HG02885 (cell line): Measurements from ENCODE around the gene CETN2.
"Not testable (repeated sequence)": the region's sequence is repeated elsewhere in the genome, so short reads cannot be mapped to it uniquely, and the experiment has no call there.

Experiments used
- ATAC-seq: cut with Tn5 transposase; IDR thresholded peaks from one replicate; pipeline ENCODE4 v1.9.1; 2021; ENCODE audit warnings: mild to moderate bottlenecking; ENCODE audit not compliant: unreplicated experiment, poor library complexity

The CETN2 gene

DNA sequence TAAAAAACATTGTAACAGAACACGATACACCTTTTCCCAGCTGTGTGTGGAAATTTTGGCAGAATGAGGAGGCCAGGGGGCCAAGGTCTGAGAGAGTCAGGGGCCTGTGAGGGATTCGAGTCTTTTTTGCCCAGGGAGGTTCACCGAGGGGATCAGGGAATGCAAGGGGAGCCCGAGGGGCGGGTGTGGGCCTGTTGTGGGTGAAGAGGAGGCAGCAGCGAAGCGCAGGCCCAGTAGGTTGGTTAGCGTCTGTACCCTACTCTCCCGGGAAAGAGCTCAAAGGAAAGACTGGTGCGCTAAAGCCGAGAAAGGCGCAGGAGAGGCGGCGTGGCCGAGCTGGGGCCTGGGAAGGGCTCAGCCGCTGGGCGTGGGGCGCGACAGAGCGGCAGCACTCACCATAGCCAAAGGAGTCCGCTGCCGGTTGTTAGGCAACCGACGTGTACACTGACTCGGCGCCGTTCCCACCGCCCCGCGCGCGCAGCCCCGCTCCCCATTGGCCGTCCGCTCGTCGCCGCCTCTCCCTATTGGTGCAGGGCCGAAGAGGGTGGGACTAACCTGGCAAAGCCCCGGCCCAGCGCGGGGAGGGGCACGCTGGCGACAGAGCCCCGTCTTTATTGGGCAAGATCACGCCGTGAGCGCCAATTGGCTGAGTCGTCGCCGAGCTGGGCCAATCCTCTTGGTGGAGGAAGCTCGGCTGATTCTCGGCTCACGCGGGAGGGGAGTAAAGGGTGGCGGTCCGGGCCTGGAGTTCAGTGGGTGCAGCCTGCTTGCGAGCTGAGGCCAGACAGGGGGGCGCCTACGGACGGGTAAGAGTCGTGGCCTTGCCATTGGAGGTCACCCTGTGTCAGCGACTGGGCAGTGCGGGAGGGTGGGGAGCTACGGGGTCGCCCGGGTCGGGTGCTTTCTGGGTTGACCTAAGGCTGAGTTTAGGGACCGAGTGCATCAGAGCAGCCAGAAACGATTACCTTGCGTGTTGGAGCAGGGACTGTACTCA, at the start of gene CETN2, which contains the start of gene NSDHL:
Gene CETN2 (minus strand): TSS at position 446 of the 994 bp plus-strand sequence. CDS start 47 bp downstream, at position 399.
Gene NSDHL (plus strand): TSS at position 752 of the 994 bp plus-strand sequence. CDS start 15,262 bp downstream, outside the sequence.
- peak; percentile 98 for ATAC-seq

DNA sequence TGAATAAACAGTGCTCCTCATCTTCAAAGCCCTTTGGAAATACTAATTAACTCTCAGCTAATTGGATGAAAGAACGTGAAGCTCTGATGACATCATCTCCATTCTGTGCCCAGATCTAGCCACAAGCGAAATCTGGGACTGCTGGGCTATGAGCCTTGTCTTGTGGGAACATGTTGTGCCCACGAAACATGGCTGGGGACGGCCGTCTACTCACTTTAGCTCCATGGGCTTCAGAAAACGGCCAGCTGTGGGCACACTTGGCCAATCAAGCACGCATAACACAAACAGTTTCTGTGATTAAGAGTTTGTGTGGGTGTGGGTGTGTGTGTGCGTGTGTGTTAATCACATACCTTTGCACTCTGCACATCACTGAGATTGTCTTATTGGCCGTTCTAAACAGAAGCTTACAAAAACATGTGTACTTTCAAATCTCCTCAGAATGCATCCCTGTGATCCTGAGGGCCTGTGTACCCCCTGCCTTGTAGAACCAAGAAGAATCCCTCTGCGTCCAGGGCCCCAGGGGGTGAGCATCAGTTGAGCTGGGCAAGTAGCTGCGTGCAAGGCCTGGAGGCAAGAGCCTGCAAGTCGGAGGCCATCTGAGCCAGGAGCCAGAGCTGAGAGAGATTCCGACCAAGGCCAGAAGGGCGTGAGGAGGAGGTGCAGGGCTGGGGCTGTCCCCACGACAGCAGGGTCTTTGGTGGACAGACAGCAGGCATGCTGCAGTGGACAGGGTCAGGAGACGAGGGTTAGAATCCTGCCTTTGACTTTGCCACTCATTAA, 48.6 kb upstream of the CETN2 start:
- ATAC-seq, result no peak

DNA sequence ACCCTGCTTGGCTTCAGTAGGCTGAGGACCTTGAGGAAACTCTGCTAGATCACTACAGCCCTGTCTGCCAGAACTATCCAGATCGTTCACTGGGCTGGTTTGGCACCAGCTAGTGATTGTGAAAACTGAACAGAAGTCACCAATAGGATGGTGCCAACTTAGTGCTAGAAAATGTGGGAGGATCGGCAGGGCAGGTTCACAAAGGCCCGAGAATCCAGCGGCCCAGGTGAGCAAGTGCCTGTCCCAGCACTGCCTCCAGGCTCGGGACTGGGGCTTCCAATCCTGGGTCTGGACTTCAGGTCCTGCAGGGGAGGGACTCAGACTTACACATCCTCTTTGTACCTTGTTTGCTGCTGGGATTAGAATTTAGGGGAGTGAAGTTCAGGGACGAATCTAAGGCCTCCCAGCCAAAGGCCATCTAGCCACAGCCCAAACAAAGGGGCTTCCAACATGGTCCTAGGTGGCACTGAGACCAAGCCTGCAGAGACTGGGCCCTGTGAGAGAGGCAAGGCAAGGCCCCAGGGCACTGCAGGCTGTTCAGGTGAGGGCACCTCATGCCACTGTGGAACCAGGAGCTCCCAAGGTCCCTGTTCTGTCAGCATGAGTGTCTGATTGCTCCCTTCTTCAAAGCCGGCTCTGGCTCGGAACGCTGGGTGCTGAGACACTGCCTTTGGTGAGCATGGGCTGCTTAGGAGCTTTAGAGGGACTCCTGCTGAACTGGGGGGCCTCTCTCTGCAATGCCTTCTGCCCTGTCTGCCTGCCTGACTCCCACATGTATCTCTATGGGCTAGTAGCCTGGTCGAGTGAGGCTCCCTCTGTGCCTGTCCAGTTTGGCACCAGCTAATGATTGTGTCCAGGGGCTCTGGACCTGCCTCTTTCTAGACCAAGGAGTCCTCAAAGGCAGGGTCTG, 46.6 kb upstream of the CETN2 start:
- no peak for ATAC-seq

DNA sequence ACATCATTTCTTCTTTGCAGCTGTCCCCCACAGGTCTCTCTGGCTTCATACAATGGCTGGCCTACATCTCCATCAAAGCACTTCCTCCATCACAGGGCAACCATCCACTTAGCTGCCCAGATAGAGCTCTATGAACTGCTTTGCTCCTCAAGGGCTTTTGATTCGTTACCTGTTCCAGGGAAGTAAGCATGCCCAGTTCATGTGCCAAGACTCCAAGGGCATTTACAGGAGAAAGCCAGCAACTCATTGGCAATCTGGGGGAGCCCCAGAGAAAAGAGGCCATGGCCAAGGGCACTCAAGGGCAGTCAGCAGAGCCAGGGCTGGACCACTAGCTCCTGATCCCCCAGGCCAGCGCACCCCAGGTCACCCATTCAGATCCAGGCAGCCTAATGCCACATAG, 42.8 kb upstream of the CETN2 start:
- no peak for ATAC-seq

DNA sequence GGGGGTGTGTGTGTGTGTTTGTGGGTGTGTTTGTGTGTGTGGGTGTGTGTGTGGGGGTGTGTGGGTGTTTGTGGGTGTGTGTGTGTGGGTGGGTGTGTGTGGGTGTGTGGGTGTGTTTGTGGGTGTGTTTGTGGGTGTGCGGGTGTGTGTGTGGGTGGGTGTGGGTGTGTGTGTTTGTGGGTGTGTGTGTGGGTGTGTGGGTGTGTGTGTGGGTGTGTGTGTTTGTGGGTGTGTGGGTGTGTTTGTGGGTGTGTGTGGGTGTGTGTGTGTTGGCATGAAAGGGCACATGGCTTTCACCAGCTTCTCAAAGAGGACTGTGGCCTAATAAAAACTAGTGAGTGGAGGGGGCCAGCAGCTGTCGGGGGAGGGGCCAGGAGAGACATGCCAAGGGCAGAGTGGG, 42.0 kb upstream of the CETN2 start:
- ATAC-seq, result no peak

DNA sequence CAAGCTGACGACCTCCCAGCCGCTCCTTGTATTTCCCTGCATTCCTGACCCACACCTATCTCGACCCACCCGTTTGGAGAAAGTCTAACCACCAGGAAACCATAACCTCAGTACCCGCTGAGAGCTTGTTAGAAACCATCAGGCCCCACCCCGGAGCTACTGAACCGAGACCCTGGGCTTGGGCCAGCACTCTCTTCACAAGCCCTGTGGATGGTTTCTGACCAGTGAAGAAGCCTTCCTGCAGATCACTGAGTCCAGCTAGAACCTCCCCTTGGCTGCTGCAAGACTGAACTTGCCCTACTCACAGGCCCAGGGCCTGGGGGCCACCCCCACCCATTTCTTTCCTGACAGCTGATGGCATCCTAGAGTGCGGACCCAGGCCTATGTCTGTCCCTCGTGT, 40.7 kb upstream of the CETN2 start:
- ATAC-seq, result no peak

DNA sequence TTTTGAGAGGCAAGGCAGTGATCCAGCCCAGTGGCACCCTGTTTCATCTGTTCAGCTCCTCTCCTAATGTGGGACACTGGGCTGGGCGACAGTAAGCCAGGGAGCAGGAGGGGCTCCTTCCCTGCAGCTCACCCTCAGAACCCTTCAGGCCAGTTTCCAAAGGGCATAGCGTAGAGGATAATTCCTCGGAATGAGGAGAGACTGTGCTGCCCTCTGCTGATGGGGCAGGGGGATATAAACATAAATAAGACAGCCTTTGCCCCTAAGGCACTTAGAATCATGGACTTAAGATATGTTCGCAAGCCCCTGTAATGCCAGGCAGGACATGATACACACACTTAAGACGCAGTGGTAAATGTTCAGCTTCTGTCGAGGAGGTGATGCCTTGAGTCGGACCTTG, 39.4 kb upstream of the CETN2 start:
- ATAC-seq, result no peak

DNA sequence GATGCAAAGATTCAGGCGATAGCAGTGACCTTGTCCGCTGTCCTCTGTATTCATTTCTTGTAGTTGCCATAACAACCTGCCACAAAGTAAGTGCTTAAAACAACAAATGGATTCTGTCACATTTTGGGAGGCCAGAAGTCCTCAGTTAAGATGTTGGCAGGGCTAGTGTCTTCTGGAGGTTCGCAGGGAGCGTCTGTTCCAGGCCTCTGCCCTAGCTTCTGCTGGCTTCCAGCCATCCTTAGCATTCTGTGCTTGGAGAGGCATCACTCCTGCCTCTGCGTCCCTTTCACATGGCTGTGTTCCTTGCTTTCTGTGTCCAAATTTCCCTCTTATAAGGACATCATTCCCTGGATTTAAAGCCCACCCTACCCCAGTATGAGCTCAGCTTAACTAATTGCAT, 35.8 kb upstream of the CETN2 start:
- no peak for ATAC-seq

DNA sequence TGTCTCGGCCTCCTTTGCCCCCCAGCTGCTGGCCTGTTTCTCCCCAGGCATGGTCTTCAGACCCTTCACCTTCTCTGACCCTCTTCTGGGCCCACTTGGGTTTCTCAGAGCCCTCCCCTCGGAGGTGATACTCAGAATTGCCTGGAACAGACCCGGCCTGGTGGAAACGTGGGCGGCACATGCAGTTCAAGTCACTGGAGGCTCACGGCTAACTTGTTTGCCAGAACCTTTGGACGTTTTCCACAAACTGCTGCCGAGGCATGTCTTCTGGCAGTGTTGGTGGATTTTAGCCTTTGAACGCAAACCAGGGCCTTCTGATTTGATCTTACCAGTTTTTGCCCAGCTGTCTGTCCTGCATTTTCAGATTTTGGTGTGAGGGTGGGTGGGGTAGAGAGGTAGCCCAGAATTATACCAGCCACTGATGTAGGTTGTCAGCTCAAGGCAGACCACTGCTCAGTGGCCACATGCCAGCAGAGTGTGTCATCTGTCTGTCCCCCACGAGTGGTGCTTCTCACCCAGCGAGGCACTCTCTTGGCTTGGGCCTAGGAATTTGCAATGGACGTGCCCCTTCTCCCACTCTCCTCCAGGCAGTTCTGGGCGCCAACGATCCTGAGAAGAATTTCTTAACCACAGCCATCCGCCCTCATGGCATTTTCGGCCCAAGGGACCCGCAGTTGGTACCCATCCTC, 34.8 kb upstream of the CETN2 start:
- no peak for ATAC-seq

DNA sequence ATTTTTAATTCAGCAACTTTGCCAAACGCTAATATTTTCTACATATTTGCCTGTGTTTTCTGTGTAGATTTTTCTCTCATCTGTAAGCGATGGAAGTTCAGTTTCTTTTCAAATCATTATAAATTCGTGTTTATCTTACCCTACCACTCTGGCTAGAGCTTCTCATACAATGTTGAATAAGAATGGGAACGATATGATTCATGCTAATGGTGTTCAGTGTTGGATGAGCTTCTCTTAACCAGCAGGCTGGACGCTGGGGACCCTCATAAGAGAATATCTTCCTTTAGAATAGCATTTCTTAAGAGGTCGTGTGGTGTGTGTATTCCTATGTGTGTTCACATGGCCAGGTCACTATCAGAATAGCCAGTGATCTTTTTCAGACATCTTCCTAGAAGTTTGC, 31.3 kb upstream of the CETN2 start:
- no peak for ATAC-seq

DNA sequence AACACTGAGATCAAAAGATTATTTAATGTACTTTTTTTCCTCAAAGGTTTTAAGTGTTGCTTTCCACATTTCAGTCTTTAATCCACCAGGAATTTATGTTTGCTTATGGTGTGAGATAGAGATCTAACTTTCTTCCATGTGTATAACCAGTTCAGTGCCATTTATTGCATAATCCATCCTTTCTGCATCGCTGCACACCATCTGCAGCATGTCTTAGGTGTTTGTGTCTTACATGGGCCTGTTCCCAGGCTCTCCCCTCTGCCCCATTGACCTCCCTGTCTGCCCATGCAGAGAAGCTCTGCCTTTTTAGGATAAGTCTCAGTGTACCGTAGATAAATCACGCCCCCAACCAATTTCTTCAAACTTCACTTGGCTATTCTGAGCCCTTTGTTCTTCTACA, 30.6 kb upstream of the CETN2 start:
- ATAC-seq, result no peak

DNA sequence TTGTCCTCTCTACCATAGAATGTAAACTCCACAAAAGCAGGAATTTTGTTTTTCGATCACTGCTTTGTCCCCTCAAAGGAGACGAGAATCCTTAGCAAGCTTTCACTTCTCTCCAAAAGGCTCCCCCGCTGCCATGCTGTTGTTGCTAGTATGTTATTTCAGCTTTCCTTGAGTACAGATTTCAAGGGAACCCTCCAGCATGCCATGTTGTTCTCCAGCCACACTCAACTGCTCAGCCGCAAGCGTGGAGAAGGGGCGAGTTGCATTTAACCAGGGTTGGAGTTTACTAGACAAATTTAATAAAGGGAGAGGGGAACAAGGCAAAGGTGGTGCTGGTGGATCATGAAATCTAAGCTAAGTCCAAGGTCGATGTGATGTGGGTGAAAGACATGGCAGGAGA, 23.4 kb upstream of the CETN2 start:
- no peak for ATAC-seq

DNA sequence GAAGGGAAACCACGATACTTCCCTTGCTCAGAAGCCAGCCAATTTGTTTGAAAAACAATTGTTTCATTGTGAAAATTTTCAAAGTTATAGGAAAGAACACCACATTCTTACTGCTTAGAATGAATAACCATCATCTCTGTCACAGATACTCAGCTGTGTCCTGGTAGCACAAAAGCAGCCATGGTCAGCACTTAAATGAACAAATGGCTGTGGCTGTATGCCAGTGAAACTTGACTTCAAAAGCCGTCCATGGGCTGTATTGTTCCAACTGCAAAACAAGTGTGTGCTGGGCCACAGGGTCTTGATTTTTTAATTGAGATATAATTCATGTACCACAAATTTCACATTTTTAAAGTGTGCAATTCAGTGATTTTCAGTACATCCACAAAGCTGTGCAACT, 19.9 kb upstream of the CETN2 start:
- no peak for ATAC-seq

DNA sequence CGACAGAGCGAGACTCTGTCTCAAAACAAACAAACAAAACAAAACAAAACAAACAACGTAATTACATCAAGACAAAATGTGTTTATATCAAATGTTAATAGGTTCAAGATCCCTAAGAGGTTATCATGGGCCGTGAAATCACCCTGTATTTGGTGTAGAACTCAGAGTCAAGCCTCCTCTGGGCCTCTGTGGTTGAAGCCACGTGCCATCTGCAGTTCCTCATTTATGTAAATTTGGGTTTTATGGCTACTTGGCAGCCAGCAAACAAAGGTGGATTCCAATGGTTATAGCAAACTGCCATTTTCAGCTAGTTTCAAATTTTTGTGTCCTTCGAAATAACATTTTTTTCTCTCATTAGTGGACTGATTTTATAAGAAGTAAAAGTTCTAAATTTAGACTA, 16.7 kb upstream of the CETN2 start:
- no peak for ATAC-seq

DNA sequence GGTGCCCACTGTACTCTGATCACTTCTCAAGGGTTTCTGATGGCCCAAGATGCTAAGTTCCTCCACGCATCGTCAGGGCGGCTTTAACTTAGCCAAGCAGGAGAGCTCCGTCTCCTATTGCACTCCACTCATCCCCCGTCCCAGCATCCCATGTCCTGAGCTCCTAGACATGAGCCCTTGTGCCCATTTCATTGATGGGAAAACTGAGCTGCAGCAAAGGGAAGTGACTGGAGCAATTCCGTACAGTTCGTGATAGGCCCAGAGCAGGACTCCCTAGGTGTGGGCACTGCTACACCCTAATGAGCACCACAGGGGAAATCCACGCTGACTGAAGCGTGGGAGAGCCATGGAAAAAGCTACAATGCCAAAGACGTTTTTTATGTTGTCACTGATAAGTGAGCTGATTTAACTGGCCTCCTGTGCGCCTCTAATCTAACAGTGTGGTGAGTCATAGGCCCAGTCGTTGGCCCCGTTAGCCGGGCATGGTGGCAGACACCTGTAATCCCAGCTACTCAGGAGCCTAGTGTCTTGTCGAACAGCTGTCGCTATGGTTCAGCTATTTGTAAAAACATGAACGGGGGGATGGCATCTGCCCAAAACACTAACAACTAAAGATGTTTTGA, 15.2 kb upstream of the CETN2 start:
- ATAC-seq, result no peak

DNA sequence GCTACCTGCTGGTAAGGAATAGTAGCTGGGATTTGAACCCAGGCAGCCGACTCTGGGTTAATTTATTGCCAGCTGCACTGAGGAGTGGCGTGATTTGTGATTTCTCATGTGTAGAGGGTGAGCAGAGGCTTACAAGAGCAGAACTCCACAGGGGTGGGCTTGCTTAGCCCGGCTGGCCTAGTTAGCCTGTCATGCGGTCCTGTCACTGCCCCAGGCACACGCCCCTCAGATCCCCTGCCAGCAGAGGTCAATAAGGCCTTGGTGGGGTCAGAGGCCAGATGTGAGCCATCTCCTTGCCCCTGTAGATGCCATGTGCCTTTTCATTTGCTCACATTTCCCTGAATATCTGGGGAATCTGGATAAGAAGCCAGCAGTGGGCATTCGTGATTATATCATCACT, 13.7 kb upstream of the CETN2 start:
- no peak for ATAC-seq

DNA sequence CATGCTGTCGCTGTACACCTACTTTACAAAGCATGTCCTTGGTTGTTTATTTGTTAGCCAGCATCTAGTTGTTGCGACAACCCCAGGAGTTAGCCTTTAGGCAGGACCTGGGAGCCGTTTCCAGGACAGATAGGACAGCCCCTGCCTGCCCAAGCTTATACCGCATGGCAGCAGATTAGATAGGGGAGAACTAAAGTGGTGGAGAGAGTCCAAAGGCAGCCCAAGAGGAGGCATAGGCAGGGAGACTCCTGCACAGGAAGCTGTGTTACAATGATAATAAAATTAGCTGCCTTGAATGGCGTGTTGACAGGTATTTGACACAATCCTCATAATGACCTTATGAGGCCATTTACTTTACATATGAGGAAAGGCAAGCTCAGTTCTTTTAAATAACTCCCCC, 13.3 kb upstream of the CETN2 start:
- ATAC-seq, result no peak

DNA sequence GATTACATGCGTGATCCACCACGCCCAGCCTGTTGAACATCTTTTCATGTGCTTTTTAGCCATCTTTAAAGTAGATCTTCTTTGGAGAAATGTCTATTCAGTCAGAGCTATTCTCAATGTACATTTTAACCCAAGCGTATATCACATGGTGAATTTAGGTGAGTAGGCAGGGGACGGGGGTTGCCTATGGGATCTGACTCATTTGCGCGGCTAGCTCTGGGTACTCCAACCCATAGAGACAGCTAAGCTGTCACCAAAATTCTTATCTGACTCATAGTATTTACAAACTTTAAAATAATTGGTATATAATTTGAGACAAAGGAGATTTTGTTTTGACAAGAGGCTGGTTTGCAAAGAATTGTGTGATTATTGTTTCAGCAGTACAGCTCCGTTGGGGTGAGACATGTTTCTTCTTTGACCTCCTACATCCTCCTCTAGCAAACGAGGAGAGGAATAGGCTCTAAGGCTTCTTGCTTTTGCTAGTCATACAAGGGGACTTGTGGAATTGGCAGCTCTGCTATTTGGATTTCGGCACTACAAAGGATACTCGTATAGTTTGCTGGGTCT, 12.3 kb upstream of the CETN2 start:
- ATAC-seq, result no peak

DNA sequence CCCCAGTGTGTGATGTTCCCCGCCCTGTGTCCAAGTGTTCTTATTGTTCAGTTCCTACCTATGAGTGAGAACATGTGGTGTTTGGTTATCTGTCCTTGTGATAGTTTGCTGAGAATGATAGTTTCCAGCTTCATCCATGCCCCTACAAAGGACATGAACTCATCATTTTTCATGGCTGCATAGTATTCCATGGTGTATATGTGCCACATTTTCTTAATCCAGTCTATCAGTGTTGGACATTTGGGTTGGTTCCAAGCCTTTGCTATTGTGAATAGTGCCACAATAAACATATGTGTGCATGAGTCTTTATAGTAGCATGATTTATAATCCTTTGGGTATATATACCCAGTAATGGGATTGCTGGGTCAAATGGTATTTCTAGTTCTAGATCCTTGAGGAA, 4.9 kb upstream of the CETN2 start:
- not testable (repeated sequence) for ATAC-seq
